Stimulated activated naive CD8-positive, alpha-beta T cell treated with anti-CD3 and anti-CD28 coated beads, Interleukin-15, Interleukin-2, amounts not matched to agents 100 ng/mL and 50 ng/mL, for 24 hours (primary cell): Measurements from ENCODE around the gene EPB41L2.
"Not testable (repeated sequence)": the region's sequence is repeated elsewhere in the genome, so short reads cannot be mapped to it uniquely, and the experiment has no call there.

ENCODE experiments used
- H3K27ac Mint-ChIP-seq: one replicate; pipeline ENCODE4 v1.8.0; 2021; ENCODE audit warnings: mild to moderate bottlenecking, mixed read lengths
- H3K27me3 Mint-ChIP-seq: one replicate; pipeline ENCODE4 v1.8.0; 2021; ENCODE audit warnings: mixed read lengths
- H3K36me3 Mint-ChIP-seq: one replicate; pipeline ENCODE4 v1.8.0; 2021; ENCODE audit warnings: low read depth, mixed read lengths
- H3K4me1 Mint-ChIP-seq: one replicate; pipeline ENCODE4 v1.8.0; 2021; ENCODE audit warnings: low read depth, mixed read lengths
- H3K4me3 Mint-ChIP-seq: one replicate; pipeline ENCODE4 v1.8.0; 2021; ENCODE audit warnings: mild to moderate bottlenecking, mixed read lengths
- H3K9me3 Mint-ChIP-seq: one replicate; pipeline ENCODE4 v1.8.0; 2021; ENCODE audit warnings: mixed read lengths

Gene EPB41L2

GRCh38 chr6:130929036-130929678 is 133.9 kb downstream of the EPB41L2 start:
- Mint-ChIP-seq H3K27me3 (no peaks in the 10 kb centered on the region), H3K27ac (no peak overlapping the region), H3K9me3 (peaks cover 4% of the 10 kb centered on the region), H3K4me1 (no peaks in the 10 kb centered on the region), H3K36me3 (no peaks in the 10 kb centered on the region), H3K4me3 (no peak overlapping the region)

DNA sequence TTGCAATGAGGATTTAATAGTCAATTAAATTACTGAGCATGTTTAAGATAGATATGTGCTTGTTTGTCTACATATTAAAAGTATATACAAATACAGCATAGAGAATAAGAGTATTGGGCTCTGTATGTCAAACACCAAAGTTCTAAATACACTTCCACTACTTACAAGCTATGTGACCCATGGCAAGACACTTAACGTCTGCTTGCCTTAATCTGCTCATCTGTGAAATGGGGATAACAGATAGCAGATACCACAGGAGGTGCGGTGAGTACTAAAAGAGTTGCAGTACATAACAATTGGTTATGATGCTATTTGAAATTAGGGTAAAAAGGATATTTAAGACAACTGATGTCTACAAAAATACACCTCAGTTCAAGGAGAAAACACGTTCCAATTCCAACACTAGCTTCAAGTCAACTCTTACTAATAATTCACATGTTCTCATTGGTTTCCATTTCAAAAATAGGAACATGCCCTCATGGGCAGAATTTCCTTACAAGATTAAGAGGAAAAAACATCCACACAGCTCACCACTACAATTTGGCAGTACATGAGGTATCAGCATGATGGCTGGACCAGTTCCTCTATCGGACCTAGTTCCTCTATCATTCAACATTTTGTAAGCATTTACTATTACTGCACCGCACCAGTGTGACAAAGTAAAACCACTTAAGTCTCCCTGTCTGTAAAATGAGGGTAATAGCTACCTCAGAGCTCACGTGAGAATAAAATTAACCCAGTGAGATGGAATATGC is 134.7 kb downstream of the EPB41L2 start:
- Mint-ChIP-seq H3K4me3 (no peak overlapping the region), H3K4me1 (no peaks in the 10 kb centered on the region), H3K27me3 (no peaks in the 10 kb centered on the region), H3K27ac (no peak overlapping the region), H3K36me3 (no peaks in the 10 kb centered on the region), H3K9me3 (peaks cover 4% of the 10 kb centered on the region)

- H3K9me3 Mint-ChIP-seq = peaks cover 4% of the 10 kb centered on the region
Measured at GRCh38 chr6:130927305-130927704, 135.7 kb downstream of the EPB41L2 start.

GRCh38 chr6:130923350-130923749 is 139.7 kb downstream of the EPB41L2 start:
- Mint-ChIP-seq H3K4me1 (no peaks in the 10 kb centered on the region), H3K4me3 (no peak overlapping the region), H3K9me3 (no peaks in the 10 kb centered on the region), H3K27ac (no peak overlapping the region), H3K27me3 (no peaks in the 10 kb centered on the region), H3K36me3 (no peaks in the 10 kb centered on the region)

More at GRCh38 chr6:130927305-130927704, 135.7 kb downstream of the EPB41L2 start:
- Mint-ChIP-seq H3K27ac (no peak overlapping the region), H3K4me1 (no peaks in the 10 kb centered on the region), H3K4me3 (no peak overlapping the region), H3K36me3 (no peaks in the 10 kb centered on the region), H3K27me3 (no peaks in the 10 kb centered on the region)

DNA sequence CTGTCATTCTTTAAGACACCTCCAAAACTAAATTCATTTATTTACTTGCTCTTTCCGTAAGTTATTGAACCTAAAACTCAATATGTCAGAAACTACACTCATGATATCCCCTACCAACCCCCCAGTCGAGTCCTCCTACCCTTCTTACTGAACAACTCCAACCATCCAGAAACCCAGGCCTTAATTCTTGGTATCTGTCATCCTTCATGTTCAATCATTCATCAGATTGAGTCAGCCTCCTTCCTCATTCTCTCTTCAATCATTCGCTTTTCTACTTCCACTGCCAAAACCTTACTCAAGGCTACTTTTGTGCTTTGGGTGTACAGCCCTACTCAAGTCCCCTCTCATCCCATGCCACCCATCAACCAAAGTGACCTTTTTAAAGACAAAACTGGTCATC is 140.1 kb downstream of the EPB41L2 start:
- no peak overlapping the region for H3K4me3 Mint-ChIP-seq
- no peaks in the 10 kb centered on the region for H3K27me3 Mint-ChIP-seq
- no peaks in the 10 kb centered on the region for H3K4me1 Mint-ChIP-seq
- no peaks in the 10 kb centered on the region for H3K36me3 Mint-ChIP-seq
- H3K27ac Mint-ChIP-seq = no peak overlapping the region
- no peaks in the 10 kb centered on the region for H3K9me3 Mint-ChIP-seq

- Mint-ChIP-seq H3K9me3 (no peaks in the 10 kb centered on the region), H3K27ac (no peak overlapping the region), H3K4me3 (no peak overlapping the region), H3K36me3 (no peaks in the 10 kb centered on the region), H3K4me1 (no peaks in the 10 kb centered on the region), H3K27me3 (no peaks in the 10 kb centered on the region)
Measured at GRCh38 chr6:130920969-130921368, 142.1 kb downstream of the EPB41L2 start.

- Mint-ChIP-seq H3K4me1 (peaks cover 3% of the 10 kb centered on the region), H3K36me3 (no peaks in the 10 kb centered on the region), H3K27ac (no peak overlapping the region), H3K27me3 (no peaks in the 10 kb centered on the region), H3K4me3 (no peak overlapping the region), H3K9me3 (no peaks in the 10 kb centered on the region)
Measured at GRCh38 chr6:130918171-130918570, 144.9 kb downstream of the EPB41L2 start.

DNA sequence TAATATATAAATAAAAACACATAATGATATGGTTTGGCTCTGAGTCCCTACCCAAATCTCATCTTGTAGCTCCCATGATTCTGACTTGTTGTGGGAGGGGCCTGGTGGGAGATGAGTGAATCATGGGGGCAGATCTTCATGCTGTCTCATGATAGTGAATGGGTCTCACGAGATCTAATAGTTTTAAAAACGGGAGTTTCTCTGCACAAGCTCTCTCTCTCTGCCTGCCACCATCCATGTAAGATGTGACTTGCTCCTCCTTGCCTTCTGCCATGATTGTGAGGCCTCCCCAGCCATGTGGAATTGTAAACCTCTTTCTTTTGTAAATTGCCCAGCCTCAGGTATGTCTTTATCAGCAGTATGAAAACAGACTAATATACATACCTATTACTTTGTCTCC is 147.4 kb downstream of the EPB41L2 start:
- not testable (repeated sequence) for H3K4me3 Mint-ChIP-seq, H3K9me3 Mint-ChIP-seq, H3K27ac Mint-ChIP-seq, H3K27me3 Mint-ChIP-seq, H3K36me3 Mint-ChIP-seq
- H3K4me1 Mint-ChIP-seq = peaks cover 10% of the 10 kb centered on the region

DNA sequence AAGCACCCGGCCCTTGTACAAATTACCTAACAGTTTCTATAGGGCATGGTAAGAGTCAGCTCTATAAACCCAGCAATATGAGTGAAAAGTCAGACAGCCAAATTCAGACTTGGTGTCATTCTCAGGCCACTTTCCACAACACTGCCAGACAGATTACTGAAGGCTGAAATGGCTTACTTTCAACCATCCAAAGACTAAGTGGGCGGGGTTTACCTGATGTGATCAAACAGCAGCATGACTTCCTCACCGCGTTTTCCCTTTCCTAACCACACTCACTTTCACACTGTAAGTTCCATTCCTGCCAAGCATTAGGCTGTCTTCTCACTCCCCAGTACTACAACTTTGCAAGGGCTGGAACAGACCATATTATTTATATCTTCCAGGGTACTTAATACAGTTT is 149.9 kb downstream of the EPB41L2 start:
- Mint-ChIP-seq H3K9me3 (no peaks in the 10 kb centered on the region), H3K4me1 (peaks cover 10% of the 10 kb centered on the region), H3K4me3 (no peak overlapping the region), H3K27me3 (no peaks in the 10 kb centered on the region), H3K36me3 (no peaks in the 10 kb centered on the region), H3K27ac (no peak overlapping the region)

- no peak overlapping the region for H3K4me3 Mint-ChIP-seq
- peaks cover 10% of the 10 kb centered on the region for H3K4me1 Mint-ChIP-seq
- H3K27ac Mint-ChIP-seq = no peak overlapping the region
- no peaks in the 10 kb centered on the region for H3K27me3 Mint-ChIP-seq
- no peaks in the 10 kb centered on the region for H3K36me3 Mint-ChIP-seq
- no peaks in the 10 kb centered on the region for H3K9me3 Mint-ChIP-seq
Measured at GRCh38 chr6:130912434-130912833, 150.6 kb downstream of the EPB41L2 start.

GRCh38 chr6:130908958-130909357 is 154.1 kb downstream of the EPB41L2 start:
- Mint-ChIP-seq H3K27ac (no peak overlapping the region), H3K9me3 (no peaks in the 10 kb centered on the region), H3K4me1 (peaks cover 14% of the 10 kb centered on the region), H3K36me3 (no peaks in the 10 kb centered on the region), H3K4me3 (no peak overlapping the region), H3K27me3 (no peaks in the 10 kb centered on the region)

- H3K9me3 Mint-ChIP-seq = no peaks in the 10 kb centered on the region
- H3K27ac Mint-ChIP-seq = no peak overlapping the region
Measured at GRCh38 chr6:130908188-130908587, 154.9 kb downstream of the EPB41L2 start.

DNA sequence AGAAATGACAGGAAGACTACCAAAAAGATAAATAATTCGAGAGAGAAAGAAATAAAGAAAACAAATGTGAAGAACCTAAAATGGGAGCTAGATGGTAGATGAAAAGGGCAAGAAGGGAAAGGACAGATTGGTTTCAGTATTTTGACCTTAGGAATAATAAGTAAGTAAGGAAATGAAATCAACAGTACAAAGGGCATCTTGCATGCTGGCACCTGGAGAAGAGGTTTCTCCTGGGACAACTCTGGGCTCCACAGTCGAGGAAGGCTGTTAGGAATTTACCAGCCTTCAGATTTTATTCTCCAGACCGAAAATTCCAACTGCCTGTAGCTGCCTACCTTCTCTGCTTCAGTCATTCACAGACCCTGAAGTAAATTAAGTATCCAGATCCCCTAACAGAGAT is 155.4 kb downstream of the EPB41L2 start:
- Mint-ChIP-seq H3K4me3 (no peak overlapping the region), H3K9me3 (no peaks in the 10 kb centered on the region), H3K4me1 (peaks cover 6% of the 10 kb centered on the region), H3K27ac (no peak overlapping the region), H3K27me3 (no peaks in the 10 kb centered on the region), H3K36me3 (no peaks in the 10 kb centered on the region)

More at GRCh38 chr6:130908188-130908587, 154.9 kb downstream of the EPB41L2 start:
- Mint-ChIP-seq H3K36me3 (no peaks in the 10 kb centered on the region), H3K4me1 (peaks cover 11% of the 10 kb centered on the region), H3K4me3 (no peak overlapping the region), H3K27me3 (no peaks in the 10 kb centered on the region)

- H3K4me3 Mint-ChIP-seq = no peak overlapping the region
- peaks cover 4% of the 10 kb centered on the region for H3K4me1 Mint-ChIP-seq
- H3K9me3 Mint-ChIP-seq = no peaks in the 10 kb centered on the region
- no peaks in the 10 kb centered on the region for H3K36me3 Mint-ChIP-seq
- H3K27me3 Mint-ChIP-seq = no peaks in the 10 kb centered on the region
- no peak overlapping the region for H3K27ac Mint-ChIP-seq
Measured at GRCh38 chr6:130906736-130907381, 156.2 kb downstream of the EPB41L2 start.

GRCh38 chr6:130903602-130904001 is 159.4 kb downstream of the EPB41L2 start:
- no peak overlapping the region for H3K27ac Mint-ChIP-seq
- no peaks in the 10 kb centered on the region for H3K9me3 Mint-ChIP-seq
- no peak overlapping the region for H3K4me3 Mint-ChIP-seq
- peaks cover 4% of the 10 kb centered on the region for H3K4me1 Mint-ChIP-seq
- peaks cover 3% of the 10 kb centered on the region for H3K36me3 Mint-ChIP-seq
- no peaks in the 10 kb centered on the region for H3K27me3 Mint-ChIP-seq
